GM21423 (cell line): ENCODE measurements around the gene CLPSL2.

Experiments
- ATAC-seq: cut with Tn5 transposase; IDR thresholded peaks from one replicate; pipeline ENCODE4 v1.9.1; 2021; ENCODE audit warnings: mild to moderate bottlenecking, moderate library complexity; ENCODE audit not compliant: unreplicated experiment

CLPSL2 gene

DNA sequence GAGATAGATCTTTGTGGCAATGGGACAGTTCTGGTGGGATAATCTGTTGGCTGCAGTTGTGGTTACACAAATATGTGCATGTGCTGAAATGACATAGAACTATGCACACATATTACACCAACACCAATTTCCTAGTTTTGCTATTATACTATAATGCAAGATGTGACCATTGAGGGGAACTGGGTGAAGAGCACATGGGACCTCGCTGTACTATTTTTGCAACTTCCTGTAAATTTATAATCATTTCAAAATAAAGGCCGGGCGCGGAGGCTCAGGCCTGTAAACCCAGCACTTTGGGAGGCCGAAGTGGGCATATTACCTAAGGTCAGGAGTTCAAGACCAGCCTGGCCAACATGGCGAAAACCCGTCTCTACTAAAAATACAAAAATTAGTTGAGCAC is 30.9 kb upstream of the CLPSL2 start:
- no peak for ATAC-seq

DNA sequence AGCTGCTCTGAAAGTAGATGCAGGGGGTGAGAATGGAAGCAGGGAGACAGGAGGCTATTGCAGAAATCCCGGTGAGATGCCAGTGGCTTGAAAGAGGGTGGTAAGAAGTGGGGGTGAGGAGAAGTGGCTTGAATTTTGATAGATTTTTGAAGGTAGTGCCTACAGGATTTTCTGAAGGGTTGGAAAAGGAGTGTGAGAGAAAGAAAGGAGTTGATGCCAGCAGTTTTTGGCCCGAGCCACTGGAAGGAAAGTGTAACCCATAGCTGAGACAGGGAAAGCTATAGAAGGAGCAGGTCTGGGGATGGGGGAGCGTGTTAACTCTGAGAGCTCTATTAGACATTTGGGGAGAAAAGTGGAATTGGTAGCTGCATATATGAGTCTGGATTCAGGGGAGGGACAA is 29.9 kb upstream of the CLPSL2 start:
- ATAC-seq, result no peak

DNA sequence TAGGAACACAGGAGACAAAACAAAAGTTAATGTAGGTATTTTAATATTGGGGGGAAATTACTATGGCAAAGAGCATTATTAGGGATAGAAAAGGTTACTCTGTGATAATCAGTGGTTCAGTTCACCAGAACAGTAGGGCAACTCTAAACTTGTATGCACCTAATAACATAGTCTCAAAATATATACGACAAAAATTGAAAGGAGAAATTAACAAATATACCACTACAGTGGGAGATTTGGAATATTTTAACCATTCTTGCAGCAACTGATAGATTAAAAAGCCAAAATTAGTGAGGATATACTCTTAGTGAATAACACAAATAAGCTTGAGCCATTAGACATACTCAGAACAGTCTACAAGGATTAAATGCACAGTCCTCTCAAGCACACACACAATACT is 28.5 kb upstream of the CLPSL2 start:
- ATAC-seq, result no peak

GRCh38 chr6:35750557-35750956 is 25.8 kb upstream of the CLPSL2 start:
- no peak for ATAC-seq

GRCh38 chr6:35751594-35751993 is 24.8 kb upstream of the CLPSL2 start:
- no peak for ATAC-seq

GRCh38 chr6:35752330-35752729 is 24.1 kb upstream of the CLPSL2 start:
- no peak for ATAC-seq

DNA sequence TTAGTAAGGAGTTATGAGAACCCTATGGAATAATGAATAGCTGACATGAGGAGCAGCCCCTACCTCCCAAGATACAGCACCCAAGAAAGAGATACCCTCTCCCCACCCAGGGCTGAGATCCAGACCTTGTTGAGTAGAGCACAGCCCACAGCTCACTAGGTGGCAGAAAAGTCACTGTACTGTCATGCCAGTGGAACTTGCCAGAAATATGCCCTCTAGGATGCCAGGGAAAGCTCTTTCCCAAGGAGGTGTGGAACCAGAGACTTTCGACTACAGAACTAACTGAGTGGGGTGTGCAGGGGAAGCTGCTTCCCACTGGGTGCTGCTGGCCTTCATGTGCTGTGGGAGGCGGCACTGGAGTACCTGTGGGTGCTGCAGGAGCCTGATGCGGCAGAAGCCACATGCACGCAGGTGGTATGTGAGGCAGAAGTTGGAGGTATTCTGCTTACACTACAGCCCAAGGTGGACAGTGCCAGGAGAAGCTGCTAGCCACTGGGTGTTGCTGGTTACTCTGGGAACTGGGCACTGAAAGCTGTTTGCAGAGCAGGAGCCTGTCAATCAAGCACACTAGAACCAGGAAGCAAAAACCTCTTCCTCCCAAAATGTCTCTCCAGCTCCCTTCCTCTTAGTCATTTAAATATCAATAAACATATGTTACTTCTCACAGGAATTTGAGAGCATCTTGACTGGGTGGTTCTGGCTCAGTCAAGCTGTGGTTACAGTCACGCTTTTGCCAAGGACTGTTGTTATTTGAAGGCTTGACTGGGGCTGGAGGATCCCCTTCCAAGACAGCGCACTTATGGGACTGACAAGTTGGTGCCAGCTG is 21.7 kb upstream of the CLPSL2 start:
- no peak for ATAC-seq

- no peak for ATAC-seq
These were observed 21.0 kb upstream of the CLPSL2 start for GRCh38 chr6:35755278-35755924.

GRCh38 chr6:35757456-35758123 is 18.8 kb upstream of the CLPSL2 start:
- ATAC-seq, result no peak

DNA sequence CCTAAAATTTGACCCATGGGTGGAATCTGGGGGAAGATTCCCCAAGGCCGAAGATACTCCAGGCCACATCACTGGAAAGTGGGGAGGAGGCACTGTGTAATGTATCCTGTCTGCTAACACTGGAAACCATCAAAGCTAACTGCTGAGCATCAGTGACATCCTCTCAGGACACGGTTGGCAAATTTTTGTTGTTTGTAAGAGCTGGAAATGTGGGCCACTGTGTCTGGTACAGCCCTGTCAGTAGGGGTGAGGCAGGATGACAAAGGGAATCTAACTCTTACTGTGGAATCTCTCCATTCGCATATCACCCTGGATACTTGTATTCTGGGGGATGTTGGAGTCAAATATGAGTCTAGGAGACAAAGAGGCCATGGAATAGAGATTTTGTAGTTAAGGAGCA is 17.0 kb upstream of the CLPSL2 start:
- no peak for ATAC-seq

DNA sequence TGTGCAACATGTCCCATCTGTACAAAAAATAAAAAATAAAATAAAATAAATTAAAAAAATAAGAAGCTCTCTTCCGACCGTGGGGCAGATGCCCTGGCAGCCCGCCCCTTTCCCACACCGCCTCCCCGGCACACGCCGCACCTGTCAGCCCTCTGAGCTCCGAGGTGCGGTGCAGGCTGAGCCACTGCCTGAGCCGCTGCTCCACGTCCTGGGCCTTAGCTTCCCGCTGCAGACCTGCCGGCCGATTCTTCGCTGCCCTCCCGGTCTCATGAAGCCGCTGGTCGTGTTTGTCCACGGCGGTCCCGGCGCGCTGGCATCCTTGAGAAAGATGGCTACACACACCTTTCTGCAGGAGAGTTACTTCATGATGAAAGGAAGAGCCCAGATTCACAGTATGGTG is 10.7 kb upstream of the CLPSL2 start:
- ATAC-seq, result no peak

- no peak for ATAC-seq
These were observed 7.2 kb upstream of the CLPSL2 start for GRCh38 chr6:35769211-35769610.

DNA sequence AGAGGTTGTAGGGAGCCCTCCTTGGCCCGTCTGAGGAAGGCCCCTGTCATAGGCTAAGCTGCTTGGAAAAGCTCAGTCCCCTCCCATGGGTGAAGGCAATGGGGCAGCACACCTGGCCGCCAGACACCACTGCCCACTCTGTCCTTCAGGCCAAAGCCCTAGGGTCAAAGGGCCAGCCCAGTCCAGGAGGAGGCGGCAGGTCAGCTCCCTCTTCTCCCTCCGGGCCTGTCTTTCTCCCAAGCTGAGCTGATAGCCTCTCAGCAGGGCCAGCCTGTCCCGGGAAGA is 5.1 kb upstream of the CLPSL2 start:
- ATAC-seq, result no peak

GRCh38 chr6:35774116-35774794 is 2.1 kb upstream of the CLPSL2 start:
- ATAC-seq, result no peak

- no peak for ATAC-seq
These were observed 1.4 kb upstream of the CLPSL2 start for GRCh38 chr6:35775031-35775430.

- no peak for ATAC-seq
These were observed 1.1 kb downstream of the CLPSL2 start for GRCh38 chr6:35777356-35778102.

DNA sequence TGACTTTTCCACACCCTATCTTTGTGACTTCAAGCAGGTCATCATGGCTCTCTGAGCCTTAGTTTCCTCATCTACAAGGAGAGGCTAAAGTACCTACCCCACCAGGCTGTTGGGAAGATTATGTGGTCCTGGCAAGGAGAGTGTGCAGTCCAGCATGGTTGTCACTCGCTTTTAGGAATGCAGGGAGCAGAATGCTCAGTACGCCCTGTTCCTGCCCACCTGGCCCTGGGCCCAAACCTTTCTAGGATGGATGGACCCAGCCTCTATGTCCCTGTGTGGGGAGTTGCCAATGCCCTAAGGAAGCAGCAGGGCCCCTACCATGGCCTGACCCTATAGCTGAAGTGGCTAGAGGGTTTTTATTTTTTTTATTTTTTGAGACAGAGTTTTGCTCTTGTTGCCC is 2.0 kb downstream of the CLPSL2 start:
- no peak for ATAC-seq

- no peak for ATAC-seq
These were observed 4.3 kb downstream of the CLPSL2 start, which contains the start of gene CLPSL1 for GRCh38 chr6:35780719-35781118. Gene CLPSL1 (plus strand): TSS chr6:35781019. CDS start chr6:35781111, 92 bp downstream.

DNA sequence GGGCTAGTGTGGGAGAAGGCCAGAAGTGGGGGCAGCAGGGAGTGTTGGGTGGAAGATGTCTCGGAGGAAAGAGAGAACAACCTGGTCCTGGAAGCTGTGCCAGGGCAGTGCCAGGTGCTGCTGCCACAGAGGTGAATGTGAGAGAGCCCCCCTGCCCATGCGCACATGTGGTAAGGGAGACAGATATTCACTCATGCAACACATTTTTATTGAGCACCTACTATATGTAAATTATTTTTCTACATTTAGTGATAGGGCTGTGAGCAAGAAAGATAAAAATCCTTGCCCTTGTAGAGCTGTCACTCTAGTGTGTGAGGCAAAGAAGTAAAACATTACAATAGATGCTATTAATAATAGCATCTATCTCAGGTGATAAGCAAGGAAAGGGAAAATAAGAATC is 4.9 kb downstream of the CLPSL2 start:
- ATAC-seq, result no peak

GRCh38 chr6:35782424-35782823 is 6.0 kb downstream of the CLPSL2 start:
- ATAC-seq, result no peak

- ATAC-seq, result no peak
These were observed 7.8 kb downstream of the CLPSL2 start for GRCh38 chr6:35784200-35784599.
